Body of pancreas (tissue), 4 donors: ENCODE results near the gene TDRD9. TPM values are rescaled to one million over a fixed set of nuclear protein-coding genes. Genes with fewer than 3 reads are reported as not detected.

Experiments used
- ATAC-seq: fragments of 150-250 bp; one replicate; pipeline ENCODE4 v1.9.1; 2016
- DNase-seq, 4 donors: peaks; one replicate each; pipeline ENCODE4 v3.0.0-alpha.2; 2019
- H3K27ac ChIP-seq, 4 donors: fragments of 200-600 bp; sonication (generic); 1 replicate in 3 of 4; 2 replicates in 1 of 4; pipeline versions ENCODE4 v1.5.1 to v1.6.1; 2016 to 2019; ENCODE audit warnings: mild to moderate bottlenecking in 1 of 4, mixed read lengths in 1 of 4, moderate library complexity in 1 of 4
- H3K27me3 ChIP-seq, 2 donors: fragments of 200-600 bp; sonication (generic); one replicate each; pipeline ENCODE4 v1.6.0; 2016; ENCODE audit warnings: mild to moderate bottlenecking in 1 of 2
- H3K36me3 ChIP-seq, 2 donors: fragments of 200-600 bp; sonication (generic); replicated peaks in 1 of 2; 2 replicates each; pipeline ENCODE4 v1.5.1; 2016; ENCODE audit warnings: low read depth in 2 of 2; ENCODE audit not compliant: insufficient read depth in 1 of 2
- H3K4me1 ChIP-seq: fragments of 200-600 bp; sonication (generic); one replicate; pipeline ENCODE4 v1.6.0; 2016
- H3K4me3 ChIP-seq, 2 donors: fragments of 200-600 bp; sonication (generic); 1 replicate in 1 of 2; 2 replicates in 1 of 2; pipeline ENCODE4 v1.5.1; 2016 to 2019
- H3K9me3 ChIP-seq, 3 donors: fragments of 200-600 bp; sonication (generic); 1 replicate in 2 of 3; 2 replicates in 1 of 3; pipeline ENCODE4 v1.5.1; 2016
- POLR2A ChIP-seq, 3 donors: fragments of 450-650 bp; IDR thresholded peaks; one replicate each; pipeline ENCODE4 v1.6.1; 2016; ENCODE audit warnings: antibody characterized with exemption in 3 of 3, mild to moderate bottlenecking in 2 of 3
- WGBS, 2 donors: methylation state at CpG; one replicate each; pipeline ENCODE4 v1.1.5; 2017; 5-methylcytosine and 5-hydroxymethylcytosine counted together
- intact Hi-C: fragments of 100-400 bp; cut with DNase I; formaldehyde crosslinking; loops from one replicate; pipeline ENCODE4 v1.15.1; 2023
- total RNA-seq, 2 donors: library from RNA; depleted of rRNA; stranded (reverse); fragments of >200 nt; gene quantifications; one replicate each; pipeline ENCODE4 v1.1.0, GENCODE V29; 2016
- TF ChIP-seq, protein P1 (sequence below), 7 experiments: fragments of 450-650 bp in 4 of 7; fragments of 200-600 bp in 3 of 7; sonication (generic) in 3 of 7; IDR thresholded peaks; one replicate each; pipeline ENCODE4 v1.5.1; 2016 to 2019; ENCODE audit warnings: antibody characterized with exemption in 7 of 7

TDRD9 gene
- total RNA-seq, 2 donors from 2014 or later: 2.0 to 4.7 TPM

DNA sequence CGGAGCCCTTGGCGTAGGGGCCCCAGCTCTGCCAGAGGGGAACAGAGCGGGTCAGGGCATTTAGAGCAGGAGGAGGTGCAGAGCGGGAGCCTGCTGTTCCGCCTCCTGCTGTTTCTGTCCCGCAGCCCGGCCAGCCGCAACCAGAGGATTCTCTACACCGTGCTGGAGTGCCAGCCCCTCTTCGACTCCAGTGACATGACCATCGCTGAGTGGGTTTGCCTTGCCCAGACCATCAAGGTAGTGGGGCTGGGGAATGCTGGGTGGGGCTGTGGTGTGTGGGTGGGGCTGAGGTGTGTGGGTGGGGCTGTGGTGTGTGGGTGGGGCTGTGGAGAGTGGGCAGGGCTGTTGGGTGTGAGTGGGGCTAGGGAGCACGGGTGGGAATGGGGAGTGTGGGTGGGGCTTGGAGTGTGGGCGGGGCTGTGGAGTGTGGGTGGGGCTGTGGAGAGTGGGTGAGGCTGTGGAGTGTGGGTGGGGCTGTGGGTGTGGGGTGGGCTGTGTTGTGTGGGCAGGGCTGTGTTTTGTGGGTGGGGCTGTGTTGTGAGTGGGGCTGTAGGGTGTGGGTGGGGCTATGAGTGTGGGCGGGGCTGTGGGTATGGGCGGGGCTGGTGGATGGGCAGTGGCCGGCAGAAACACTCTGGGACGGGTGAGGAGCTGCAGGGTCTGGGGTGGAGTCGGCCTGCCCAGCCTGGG lies 165.3 kb downstream of the TDRD9 start:
- TF ChIP-seq, protein P1, sequence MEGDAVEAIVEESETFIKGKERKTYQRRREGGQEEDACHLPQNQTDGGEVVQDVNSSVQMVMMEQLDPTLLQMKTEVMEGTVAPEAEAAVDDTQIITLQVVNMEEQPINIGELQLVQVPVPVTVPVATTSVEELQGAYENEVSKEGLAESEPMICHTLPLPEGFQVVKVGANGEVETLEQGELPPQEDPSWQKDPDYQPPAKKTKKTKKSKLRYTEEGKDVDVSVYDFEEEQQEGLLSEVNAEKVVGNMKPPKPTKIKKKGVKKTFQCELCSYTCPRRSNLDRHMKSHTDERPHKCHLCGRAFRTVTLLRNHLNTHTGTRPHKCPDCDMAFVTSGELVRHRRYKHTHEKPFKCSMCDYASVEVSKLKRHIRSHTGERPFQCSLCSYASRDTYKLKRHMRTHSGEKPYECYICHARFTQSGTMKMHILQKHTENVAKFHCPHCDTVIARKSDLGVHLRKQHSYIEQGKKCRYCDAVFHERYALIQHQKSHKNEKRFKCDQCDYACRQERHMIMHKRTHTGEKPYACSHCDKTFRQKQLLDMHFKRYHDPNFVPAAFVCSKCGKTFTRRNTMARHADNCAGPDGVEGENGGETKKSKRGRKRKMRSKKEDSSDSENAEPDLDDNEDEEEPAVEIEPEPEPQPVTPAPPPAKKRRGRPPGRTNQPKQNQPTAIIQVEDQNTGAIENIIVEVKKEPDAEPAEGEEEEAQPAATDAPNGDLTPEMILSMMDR (IDR thresholded peaks at IDR 0.05): no peak
- no peak for TF ChIP-seq POLR2A (IDR thresholded peaks at IDR 0.05)
- DNase-seq (no peak), ATAC-seq (no peak)
- 33 to 51% methylated on average over 3 to 18 of the region's 18 CpGs for WGBS, 2 donors
- intact Hi-C loops: loop anchor here (5.0 kb wide), 1 partner anchor 34 kb away; no protein-coding TSS in a partner anchor
- H3K27me3 ChIP-seq: no peaks in the 10 kb centered on the region
- H3K4me3 ChIP-seq: no peak overlapping the region
- H3K9me3 ChIP-seq: no peaks in the 10 kb centered on the region
- H3K4me1 ChIP-seq: peaks cover 7% of the 10 kb centered on the region
- no peak overlapping the region for H3K27ac ChIP-seq
- H3K36me3 ChIP-seq: no peaks in the 10 kb centered on the region

DNA sequence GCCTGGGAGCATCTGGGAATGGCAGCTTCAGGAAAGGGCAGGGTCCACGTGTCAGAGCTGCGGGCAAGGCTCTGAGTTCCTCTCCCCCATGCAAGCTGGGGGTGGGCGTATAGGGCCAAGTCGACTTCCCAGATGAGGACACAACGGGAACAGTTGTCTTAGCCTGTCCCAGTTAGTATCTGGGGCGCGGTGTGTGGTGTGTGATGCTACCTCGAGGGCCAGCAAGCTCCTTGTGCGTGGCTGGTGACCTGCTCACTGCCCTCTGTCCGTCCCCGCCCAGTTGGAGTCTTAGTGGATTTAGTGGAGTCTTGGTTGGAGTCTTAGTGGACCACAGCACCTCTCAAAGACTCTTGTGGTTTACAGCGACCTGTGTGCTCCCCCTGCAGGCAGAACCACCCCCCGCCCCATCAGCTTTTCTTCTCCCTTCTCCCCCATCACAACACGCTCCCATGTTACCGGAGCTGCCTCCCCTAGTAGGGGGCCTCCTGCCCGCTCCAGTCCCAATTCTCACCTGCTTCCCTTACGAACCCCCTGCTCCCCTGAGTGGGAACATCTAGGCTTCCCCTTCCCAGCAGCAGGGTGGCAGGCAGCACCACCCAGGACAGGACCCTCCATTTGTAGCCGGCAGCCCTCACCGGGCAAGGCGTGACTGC lies 165.9 kb downstream of the TDRD9 start:
- TF ChIP-seq, protein P1 (IDR thresholded peaks at IDR 0.05): no peak
- no peak for TF ChIP-seq POLR2A (IDR thresholded peaks at IDR 0.05)
- Histone ChIP-seq H3K27me3 (no peaks in the 10 kb centered on the region), H3K4me1 (peaks cover 7% of the 10 kb centered on the region), H3K9me3 (no peaks in the 10 kb centered on the region), H3K4me3 (no peak overlapping the region), H3K36me3 (no peaks in the 10 kb centered on the region), H3K27ac (no peak overlapping the region)
- DNase-seq (no peak), ATAC-seq (no peak)
- intact Hi-C loops: loop anchor here (5.0 kb wide), 1 partner anchor 33 kb away; no protein-coding TSS in a partner anchor
- 45% methylated on average over 11 to 19 of the region's 20 CpGs for WGBS, 2 donors

DNA sequence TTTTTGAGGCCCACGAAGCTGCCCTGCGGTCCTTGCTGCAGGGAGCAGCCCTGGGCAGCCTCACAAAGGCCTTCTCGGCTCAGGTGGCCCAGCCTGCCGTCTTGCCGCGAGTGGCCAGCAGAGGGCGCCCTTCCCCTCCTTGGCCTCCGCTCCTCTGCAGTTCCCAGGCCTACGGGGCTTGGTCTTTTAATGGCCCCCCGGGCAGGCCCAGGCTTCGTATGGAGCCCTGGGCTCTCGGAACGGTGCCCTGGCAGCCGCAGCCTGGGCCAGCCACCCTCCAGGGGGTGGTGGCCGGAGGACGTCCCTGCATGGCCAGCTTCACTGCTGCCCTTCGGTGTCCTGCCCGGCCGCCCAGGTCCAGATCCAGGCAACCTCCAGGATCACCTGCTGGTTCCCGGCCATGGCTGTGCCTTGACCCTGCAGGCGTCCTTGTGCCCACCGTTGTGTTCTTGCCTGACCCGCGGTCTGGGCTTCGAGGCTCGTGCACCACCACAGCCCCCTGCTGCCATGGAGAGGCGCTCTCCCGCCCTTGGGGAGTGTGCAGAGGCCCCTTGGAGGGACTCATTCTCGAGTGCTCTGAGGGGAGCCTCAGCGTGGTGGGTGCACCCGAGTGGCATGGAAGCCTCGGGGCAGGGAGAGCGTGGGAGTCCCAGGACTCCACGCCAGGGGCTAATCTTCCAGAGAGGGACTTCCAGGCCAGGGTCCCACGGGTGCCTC lies 166.6 kb downstream of the TDRD9 start:
- ATAC-seq (peak; percentile 77), DNase-seq (peak; percentile 61 to 82 (median 76))
- Histone ChIP-seq H3K4me3 (no peak overlapping the region), H3K4me1 (peaks cover 7% of the 10 kb centered on the region), H3K9me3 (no peaks in the 10 kb centered on the region), H3K27ac (no peak overlapping the region), H3K27me3 (no peaks in the 10 kb centered on the region), H3K36me3 (no peaks in the 10 kb centered on the region)
- WGBS, 2 donors: 27 to 40% methylated on average over 5 to 19 of the region's 35 CpGs
- intact Hi-C loops: loop anchor here (5.0 kb wide), 1 partner anchor 32 kb away; no protein-coding TSS in a partner anchor
- no peak for TF ChIP-seq POLR2A (IDR thresholded peaks at IDR 0.05)
- TF ChIP-seq, protein P1 (IDR thresholded peaks at IDR 0.05): peak; percentile 77 to 98 (median 87)

DNA sequence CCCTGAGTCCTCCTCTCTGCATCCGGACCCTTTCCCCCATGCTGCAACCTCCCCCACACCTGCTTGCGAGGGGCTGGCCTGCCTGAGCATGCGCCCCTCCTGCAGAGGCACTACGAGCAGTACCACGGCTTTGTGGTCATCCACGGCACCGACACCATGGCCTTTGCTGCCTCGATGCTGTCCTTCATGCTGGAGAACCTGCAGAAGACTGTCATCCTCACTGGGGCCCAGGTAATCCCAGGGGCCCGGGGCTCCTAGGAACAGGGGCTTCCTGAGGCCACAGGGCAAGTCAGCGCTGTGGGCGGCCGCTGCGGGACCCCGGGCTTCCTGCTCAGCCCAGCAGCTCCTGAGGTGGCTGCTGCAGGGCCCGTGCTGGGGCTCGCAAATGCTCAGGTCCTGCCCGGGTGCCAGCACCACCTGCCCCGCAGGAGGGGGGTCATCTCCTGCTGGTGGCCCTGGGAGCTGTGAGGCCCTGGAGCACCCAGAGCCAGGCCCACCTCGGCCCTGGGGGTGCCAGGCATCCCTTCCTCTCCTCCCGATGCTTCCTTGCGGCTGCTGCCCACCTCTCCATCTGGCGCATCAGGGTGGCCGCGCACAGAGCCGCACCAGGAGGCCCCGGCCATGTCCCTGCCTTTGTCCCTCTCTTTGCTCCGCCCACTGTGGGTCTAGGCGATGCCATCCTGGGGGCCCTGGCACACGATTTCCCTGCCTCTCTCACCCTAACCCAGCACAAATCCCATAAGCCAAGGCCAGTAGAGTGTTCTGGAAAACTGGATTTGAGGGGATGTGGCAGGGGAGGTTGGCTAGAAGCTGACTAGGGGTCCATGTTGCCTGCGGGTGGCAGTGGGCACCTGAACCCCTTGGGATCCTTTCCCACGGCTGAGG lies 167.4 kb downstream of the TDRD9 start:
- intact Hi-C loops: no loop called here
- no peak for ATAC-seq
- H3K36me3 ChIP-seq: no peaks in the 10 kb centered on the region
- DNase-seq: no peak
- H3K9me3 ChIP-seq: no peaks in the 10 kb centered on the region
- 67 to 71% methylated on average over 16 to 31 of the region's 31 CpGs for WGBS, 2 donors
- H3K27ac ChIP-seq: no peak overlapping the region
- no peak for TF ChIP-seq POLR2A (IDR thresholded peaks at IDR 0.05)
- TF ChIP-seq, protein P1 (IDR thresholded peaks at IDR 0.05): no peak
- no peaks in the 10 kb centered on the region for H3K27me3 ChIP-seq
- peaks cover 7% of the 10 kb centered on the region for H3K4me1 ChIP-seq
- H3K4me3 ChIP-seq: no peak overlapping the region
